GM13976 (cell line): Measurements from ENCODE around the gene EXOSC5.

ENCODE experiments used
- DNase-seq: peaks from one replicate; pipeline ENCODE4 v3.0.0; 2012; ENCODE audit warnings: low spot score
- in situ Hi-C: fragments of 300-500 bp; cut with MboI; formaldehyde crosslinking; loops from one replicate; pipeline ENCODE4 v1.12.0; 2022; ENCODE audit warnings: low sequenced_read_pairs, mixed read lengths, inconsistent platforms; ENCODE audit not compliant: unreplicated experiment
- TF ChIP-seq, protein P1 (sequence below): IDR thresholded peaks from 2 replicates; pipeline ENCODE4 v1.5.1; 2012; ENCODE audit warnings: borderline replicate concordance, mild to moderate bottlenecking; ENCODE audit not compliant: insufficient read depth; ENCODE audit errors: extremely low read depth, missing control alignments, control extremely low read depth

EXOSC5 gene

GRCh38 chr19:41421314-41421713 is 24.2 kb upstream of the EXOSC5 start:
- in situ Hi-C loops: no loop called here
- DNase-seq: no peak
- TF ChIP-seq, protein P1, sequence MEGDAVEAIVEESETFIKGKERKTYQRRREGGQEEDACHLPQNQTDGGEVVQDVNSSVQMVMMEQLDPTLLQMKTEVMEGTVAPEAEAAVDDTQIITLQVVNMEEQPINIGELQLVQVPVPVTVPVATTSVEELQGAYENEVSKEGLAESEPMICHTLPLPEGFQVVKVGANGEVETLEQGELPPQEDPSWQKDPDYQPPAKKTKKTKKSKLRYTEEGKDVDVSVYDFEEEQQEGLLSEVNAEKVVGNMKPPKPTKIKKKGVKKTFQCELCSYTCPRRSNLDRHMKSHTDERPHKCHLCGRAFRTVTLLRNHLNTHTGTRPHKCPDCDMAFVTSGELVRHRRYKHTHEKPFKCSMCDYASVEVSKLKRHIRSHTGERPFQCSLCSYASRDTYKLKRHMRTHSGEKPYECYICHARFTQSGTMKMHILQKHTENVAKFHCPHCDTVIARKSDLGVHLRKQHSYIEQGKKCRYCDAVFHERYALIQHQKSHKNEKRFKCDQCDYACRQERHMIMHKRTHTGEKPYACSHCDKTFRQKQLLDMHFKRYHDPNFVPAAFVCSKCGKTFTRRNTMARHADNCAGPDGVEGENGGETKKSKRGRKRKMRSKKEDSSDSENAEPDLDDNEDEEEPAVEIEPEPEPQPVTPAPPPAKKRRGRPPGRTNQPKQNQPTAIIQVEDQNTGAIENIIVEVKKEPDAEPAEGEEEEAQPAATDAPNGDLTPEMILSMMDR: no peak

- in situ Hi-C loops: no loop called here
- DNase-seq: no peak
- TF ChIP-seq, protein P1: no peak
Observed at GRCh38 chr19:41420101-41420880, 23.1 kb upstream of the EXOSC5 start.

- no peak for DNase-seq
- TF ChIP-seq, protein P1: no peak
- in situ Hi-C loops: no loop called here
Observed at GRCh38 chr19:41416194-41416674, 19.1 kb upstream of the EXOSC5 start.

- TF ChIP-seq, protein P1: no peak
- no peak for DNase-seq
- in situ Hi-C loops: no loop called here
Observed at GRCh38 chr19:41415154-41415571, 18.0 kb upstream of the EXOSC5 start.

GRCh38 chr19:41414461-41414860 is 17.3 kb upstream of the EXOSC5 start:
- DNase-seq: no peak
- TF ChIP-seq, protein P1: no peak
- in situ Hi-C loops: no loop called here

DNA sequence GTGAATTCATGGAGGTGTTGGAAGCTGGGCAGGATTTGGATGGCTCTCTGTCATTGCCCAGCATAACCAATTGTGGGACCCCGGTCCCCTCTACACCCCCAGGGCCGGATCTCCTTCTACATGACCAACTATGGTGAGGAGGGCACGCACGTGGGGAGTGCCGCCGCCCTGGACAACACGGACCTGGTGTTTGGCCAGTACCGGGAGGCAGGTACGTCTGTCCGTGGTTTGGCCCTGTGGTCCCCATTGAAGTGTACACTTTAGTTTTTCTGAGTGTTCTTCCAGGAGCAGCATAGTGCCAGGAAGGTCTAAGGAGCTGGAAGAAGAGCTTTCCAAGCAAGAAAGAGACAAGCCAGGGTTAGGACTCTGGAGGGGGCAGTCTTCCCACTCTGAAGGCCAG is 16.8 kb upstream of the EXOSC5 start:
- TF ChIP-seq, protein P1: no peak
- DNase-seq: no peak
- in situ Hi-C loops: no loop called here
